Measurements from ENCODE around the gene TMEM170B. TPM values are rescaled to one million over a fixed set of nuclear protein-coding genes. Genes with fewer than 3 reads are reported as not detected.

The TMEM170B gene
- total and polyA plus RNA-seq, 9 of the 15 experiments (the other 6 are each of a cell fraction or from before 2014, with no cell fraction given) = 0.03 to 0.11 (median 0.07) TPM

DNA sequence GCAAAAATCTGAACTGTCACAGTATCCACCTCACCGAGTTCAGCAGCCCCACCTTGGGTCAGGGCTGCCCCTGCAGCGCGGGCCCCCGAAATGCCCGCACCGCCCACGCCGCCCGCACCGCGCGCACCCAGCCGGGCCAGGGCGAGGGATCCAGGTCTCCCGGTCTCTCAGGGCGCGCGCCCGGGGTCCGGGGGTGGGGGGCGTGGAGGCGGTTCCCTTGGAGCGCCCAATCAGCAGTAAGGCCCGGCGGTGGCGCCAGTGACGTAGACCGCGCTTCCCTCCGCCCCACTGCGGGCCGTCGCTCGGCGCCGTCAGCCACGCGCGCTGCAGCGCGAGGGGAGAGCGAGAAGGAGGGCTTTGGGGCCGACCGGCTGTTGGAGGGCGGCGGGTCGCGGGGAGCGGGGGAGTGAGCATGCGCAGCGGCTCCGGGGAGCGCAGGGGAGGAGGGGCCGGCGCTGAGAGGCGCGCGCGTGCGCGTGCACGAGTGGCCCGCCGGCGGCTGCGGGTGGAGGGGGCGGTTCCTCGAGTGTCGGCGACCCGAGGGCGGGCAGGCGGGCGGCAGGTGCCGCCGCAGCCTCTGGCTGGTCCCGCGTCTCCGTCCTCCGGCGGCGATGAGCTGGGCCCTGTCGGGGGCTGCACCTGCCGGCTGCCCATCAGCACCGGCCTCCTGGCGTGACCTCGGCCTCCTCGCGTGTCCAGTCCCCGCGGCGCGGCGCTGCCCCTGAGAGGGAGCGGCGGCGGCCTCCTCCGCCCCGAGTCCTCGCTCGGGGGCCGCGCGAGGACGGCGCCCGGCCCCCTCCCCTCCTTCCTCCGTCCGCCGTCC, at the start of gene TMEM170B (continued):
- TF ChIP-seq, protein P1, sequence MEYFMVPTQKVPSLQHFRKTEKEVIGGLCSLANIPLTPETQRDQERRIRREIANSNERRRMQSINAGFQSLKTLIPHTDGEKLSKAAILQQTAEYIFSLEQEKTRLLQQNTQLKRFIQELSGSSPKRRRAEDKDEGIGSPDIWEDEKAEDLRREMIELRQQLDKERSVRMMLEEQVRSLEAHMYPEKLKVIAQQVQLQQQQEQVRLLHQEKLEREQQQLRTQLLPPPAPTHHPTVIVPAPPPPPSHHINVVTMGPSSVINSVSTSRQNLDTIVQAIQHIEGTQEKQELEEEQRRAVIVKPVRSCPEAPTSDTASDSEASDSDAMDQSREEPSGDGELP (CRISPR knock-in tag; IDR thresholded peaks at IDR 0.05; ENCODE audit: borderline replicate concordance) = peak; percentile 89
- TF ChIP-seq CCNT2 (IDR thresholded peaks at IDR 0.05; ENCODE audit: borderline replicate concordance, extremely low read depth, insufficient read length, low read depth, low read length) (peak; percentile 46), ZBTB17 (CRISPR knock-in tag; IDR thresholded peaks at IDR 0.05) (0 out of 2 replicates have a peak, but pooled peaks have one; percentile 17), MEF2A (IDR thresholded peaks at IDR 0.05; ENCODE audit: control insufficient read depth, low read depth, low read length) (no peak), MYC (IDR thresholded peaks at IDR 0.05; ENCODE audit: low read depth, low read length) (peak; percentile 27; the same call in 1 of the 2 replicates), MYC (CRISPR knock-in tag; IDR thresholded peaks at IDR 0.05; ENCODE audit: borderline replicate concordance, low read depth) (no peak), ATF7 (IDR thresholded peaks at IDR 0.05) (0 out of 2 replicates have a peak, but pooled peaks have one; percentile 46), ZFP36 (IDR thresholded peaks at IDR 0.05; ENCODE audit: low read depth, low read length, partially characterized antibody) (peak; percentile 8), EP400 (IDR thresholded peaks at IDR 0.05) (no peak), HLTF (IDR thresholded peaks at IDR 0.05) (no peak), SP1 (CRISPR knock-in tag; IDR thresholded peaks at IDR 0.05) (0 out of 2 replicates have a peak, but pooled peaks have one; percentile 28), FOXM1 (IDR thresholded peaks at IDR 0.05; ENCODE audit: low read depth) (no peak), FOXM1 (CRISPR knock-in tag; IDR thresholded peaks at IDR 0.05; ENCODE audit: low read depth) (0 out of 2 replicates have a peak, but pooled peaks have one; percentile 28), JUND (IDR thresholded peaks at IDR 0.05; ENCODE audit: borderline replicate concordance, low read depth, low read length) (0 out of 2 replicates have a peak, but pooled peaks have one; percentile 21), JUND (tag; IDR thresholded peaks at IDR 0.05; ENCODE audit: borderline replicate concordance, low read depth, low read length) (no peak)
- TF ChIP-seq, protein P2, sequence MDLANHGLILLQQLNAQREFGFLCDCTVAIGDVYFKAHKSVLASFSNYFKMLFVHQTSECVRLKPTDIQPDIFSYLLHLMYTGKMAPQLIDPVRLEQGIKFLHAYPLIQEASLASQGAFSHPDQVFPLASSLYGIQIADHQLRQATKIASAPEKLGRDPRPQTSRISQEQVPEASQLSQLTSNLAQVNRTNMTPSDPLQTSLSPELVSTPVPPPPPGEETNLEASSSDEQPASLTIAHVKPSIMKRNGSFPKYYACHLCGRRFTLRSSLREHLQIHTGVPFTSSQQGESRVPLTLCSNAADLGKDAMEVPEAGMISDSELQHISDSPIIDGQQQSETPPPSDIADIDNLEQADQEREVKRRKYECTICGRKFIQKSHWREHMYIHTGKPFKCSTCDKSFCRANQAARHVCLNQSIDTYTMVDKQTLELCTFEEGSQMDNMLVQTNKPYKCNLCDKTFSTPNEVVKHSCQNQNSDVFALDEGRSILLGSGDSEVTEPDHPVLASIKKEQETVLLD (IDR thresholded peaks at IDR 0.05) = peak; percentile 58; the same call in 1 of the 2 replicates
- TF ChIP-seq, protein P3, sequence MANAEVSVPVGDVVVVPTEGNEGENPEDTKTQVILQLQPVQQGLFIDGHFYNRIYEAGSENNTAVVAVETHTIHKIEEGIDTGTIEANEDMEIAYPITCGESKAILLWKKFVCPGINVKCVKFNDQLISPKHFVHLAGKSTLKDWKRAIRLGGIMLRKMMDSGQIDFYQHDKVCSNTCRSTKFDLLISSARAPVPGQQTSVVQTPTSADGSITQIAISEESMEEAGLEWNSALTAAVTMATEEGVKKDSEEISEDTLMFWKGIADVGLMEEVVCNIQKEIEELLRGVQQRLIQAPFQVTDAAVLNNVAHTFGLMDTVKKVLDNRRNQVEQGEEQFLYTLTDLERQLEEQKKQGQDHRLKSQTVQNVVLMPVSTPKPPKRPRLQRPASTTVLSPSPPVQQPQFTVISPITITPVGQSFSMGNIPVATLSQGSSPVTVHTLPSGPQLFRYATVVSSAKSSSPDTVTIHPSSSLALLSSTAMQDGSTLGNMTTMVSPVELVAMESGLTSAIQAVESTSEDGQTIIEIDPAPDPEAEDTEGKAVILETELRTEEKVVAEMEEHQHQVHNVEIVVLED (CRISPR knock-in tag; IDR thresholded peaks at IDR 0.05) = peak; percentile 92
- TF ChIP-seq, protein P4, sequence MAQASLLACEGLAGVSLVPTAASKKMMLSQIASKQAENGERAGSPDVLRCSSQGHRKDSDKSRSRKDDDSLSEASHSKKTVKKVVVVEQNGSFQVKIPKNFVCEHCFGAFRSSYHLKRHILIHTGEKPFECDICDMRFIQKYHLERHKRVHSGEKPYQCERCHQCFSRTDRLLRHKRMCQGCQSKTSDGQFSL (CRISPR knock-in tag; IDR thresholded peaks at IDR 0.05) = peak; percentile 17; the same call in 1 of the 2 replicates
- TF ChIP-seq, protein P4 (tag; IDR thresholded peaks at IDR 0.05) = no peak
- TF ChIP-seq, protein P5, sequence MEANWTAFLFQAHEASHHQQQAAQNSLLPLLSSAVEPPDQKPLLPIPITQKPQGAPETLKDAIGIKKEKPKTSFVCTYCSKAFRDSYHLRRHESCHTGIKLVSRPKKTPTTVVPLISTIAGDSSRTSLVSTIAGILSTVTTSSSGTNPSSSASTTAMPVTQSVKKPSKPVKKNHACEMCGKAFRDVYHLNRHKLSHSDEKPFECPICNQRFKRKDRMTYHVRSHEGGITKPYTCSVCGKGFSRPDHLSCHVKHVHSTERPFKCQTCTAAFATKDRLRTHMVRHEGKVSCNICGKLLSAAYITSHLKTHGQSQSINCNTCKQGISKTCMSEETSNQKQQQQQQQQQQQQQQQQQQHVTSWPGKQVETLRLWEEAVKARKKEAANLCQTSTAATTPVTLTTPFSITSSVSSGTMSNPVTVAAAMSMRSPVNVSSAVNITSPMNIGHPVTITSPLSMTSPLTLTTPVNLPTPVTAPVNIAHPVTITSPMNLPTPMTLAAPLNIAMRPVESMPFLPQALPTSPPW (CRISPR knock-in tag; IDR thresholded peaks at IDR 0.05) = peak; percentile 86

Measured in K562 (cell line).